ENCODE data around the gene SLC30A10.

Gene SLC30A10

DNA sequence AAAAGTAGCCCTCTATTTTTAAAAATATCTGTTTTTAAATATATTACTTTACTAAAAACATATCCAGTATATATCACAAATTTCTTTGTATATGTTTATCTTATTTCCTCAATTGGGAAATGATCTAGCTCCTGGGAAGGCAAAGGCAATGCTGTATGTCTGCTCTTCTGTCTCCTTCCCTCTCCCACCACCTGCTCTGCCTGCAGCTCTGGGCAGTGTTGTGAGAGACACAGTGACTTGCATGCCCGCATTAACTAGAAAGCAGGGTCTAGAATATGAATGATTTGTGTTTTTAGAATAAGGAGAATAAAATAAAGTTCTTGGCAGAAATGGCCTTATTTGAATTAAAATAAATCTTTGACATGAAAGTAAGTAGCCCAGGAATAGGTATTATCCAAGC, 11.1 kb downstream of the SLC30A10 start:
- no peaks in the 10 kb centered on the region for H3K36me3 ChIP-seq
- H3K4me1 ChIP-seq, result no peaks in the 10 kb centered on the region
- no peaks in the 10 kb centered on the region for H3K9me3 ChIP-seq
- no peak overlapping the region for H3K4me3 ChIP-seq (ENCODE audit: low read depth, low read length)
- no peak for DNase-seq
- TF ChIP-seq, protein P1, sequence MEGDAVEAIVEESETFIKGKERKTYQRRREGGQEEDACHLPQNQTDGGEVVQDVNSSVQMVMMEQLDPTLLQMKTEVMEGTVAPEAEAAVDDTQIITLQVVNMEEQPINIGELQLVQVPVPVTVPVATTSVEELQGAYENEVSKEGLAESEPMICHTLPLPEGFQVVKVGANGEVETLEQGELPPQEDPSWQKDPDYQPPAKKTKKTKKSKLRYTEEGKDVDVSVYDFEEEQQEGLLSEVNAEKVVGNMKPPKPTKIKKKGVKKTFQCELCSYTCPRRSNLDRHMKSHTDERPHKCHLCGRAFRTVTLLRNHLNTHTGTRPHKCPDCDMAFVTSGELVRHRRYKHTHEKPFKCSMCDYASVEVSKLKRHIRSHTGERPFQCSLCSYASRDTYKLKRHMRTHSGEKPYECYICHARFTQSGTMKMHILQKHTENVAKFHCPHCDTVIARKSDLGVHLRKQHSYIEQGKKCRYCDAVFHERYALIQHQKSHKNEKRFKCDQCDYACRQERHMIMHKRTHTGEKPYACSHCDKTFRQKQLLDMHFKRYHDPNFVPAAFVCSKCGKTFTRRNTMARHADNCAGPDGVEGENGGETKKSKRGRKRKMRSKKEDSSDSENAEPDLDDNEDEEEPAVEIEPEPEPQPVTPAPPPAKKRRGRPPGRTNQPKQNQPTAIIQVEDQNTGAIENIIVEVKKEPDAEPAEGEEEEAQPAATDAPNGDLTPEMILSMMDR (IDR thresholded peaks at IDR 0.05; ENCODE audit: low read depth, low read length), result no peak
- peaks cover 10% of the 10 kb centered on the region; the same call in 1 of the 2 replicates for H3K27me3 ChIP-seq

DNA sequence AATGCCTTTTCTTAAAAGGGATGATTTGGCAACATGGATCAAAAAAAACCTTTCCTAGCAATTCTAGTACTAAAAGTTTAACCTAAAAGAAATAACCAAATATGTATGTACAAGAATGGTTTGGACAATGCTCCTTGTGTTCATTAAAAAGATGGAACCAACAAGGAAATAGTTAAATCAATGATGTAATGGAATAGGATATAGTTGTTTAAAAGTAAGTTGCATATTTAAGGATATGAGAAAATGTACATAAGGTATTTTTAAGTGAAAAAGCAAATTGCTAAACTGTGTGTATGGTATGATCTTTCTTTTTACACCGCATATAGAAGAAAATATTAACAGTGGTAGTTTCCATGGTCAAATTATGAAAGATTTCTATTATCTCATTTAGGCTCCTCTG, 12.1 kb downstream of the SLC30A10 start:
- TF ChIP-seq, protein P1 (IDR thresholded peaks at IDR 0.05; ENCODE audit: low read depth, low read length), result no peak
- Histone ChIP-seq H3K36me3 (no peaks in the 10 kb centered on the region), H3K27me3 (peaks cover 10% of the 10 kb centered on the region; the same call in 1 of the 2 replicates), H3K9me3 (no peaks in the 10 kb centered on the region), H3K4me1 (no peaks in the 10 kb centered on the region), H3K4me3 (ENCODE audit: low read depth, low read length) (no peak overlapping the region)
- DNase-seq, result no peak

DNA sequence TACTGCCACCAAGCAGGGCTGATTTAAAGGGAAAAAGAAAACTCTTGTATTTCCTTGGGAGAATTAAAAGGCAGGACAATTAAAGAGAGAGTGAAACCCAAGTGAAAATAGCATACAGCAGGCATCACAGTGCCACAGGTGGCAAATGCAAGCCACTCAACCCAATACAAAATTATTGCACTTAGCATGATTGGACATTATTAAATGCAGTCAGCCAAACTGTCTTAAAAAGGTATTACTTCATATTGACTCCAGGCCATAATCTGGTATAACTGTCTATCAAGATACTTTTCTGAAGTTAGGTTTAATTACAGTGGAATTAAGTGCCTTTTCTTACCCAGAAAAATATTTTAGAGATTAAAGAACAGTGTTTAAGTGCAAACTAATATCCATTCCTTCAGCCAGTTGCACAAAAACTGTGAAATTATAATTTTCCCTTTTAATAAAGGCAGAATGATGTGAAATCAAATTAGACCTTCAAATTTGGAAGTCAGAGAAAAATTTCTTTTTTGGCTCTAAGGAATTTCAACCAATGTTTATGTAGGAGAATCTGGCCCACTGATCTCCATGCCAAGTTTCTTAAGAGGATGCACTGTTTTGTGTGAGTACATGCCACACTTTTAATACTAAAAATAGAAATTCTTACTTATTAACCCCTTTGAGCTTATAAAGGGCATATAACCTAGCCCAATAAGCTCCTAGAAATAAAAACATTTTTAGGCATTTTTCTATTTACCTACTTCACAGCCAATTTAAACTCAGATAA, 15.2 kb downstream of the SLC30A10 start:
- H3K36me3 ChIP-seq, result no peaks in the 10 kb centered on the region
- TF ChIP-seq, protein P1 (IDR thresholded peaks at IDR 0.05; ENCODE audit: low read depth, low read length), result no peak
- H3K4me1 ChIP-seq, result no peaks in the 10 kb centered on the region
- no peak for DNase-seq
- peaks cover 10% of the 10 kb centered on the region for H3K27me3 ChIP-seq
- no peak overlapping the region for H3K4me3 ChIP-seq (ENCODE audit: low read depth, low read length)
- no peaks in the 10 kb centered on the region for H3K9me3 ChIP-seq

DNA sequence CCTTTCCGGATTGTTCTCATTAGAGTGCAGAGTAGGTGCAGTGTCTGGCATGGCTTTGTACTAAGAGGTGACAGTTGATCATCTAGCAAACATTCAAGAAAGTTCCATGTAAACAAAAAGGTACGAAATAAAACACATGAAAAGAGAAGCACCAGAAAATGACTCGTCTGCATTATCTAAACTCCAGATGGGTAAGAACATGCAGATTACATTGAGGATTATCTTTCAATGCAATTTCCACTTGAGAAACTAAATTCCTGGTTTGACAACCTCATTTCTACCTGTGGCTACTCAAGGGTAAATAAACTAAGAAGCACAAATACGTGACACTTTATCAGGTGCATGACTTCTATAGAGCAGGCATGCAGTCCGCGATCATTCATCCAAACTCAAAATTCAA, 17.6 kb downstream of the SLC30A10 start:
- H3K27me3 ChIP-seq, result peaks cover 6% of the 10 kb centered on the region
- no peak for DNase-seq

DNA sequence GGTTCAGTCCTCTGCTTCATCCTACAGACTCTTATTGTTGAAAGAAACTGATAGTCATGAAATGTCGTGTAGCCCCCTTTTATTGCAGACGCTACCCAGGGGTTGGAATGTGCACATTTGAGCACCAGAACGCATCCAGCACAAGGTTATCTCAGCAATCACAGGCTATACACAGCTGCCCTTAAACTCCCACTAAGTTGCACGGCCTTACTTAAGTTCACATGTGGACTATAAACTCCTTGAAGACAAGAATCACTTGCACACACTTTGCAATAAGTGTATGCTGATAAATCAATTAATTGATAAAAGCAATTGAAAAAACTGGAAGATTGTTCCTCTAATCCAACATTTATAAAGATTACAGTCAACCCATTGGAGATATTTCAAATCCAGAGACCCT, 18.9 kb downstream of the SLC30A10 start:
- TF ChIP-seq, protein P1 (IDR thresholded peaks at IDR 0.05; ENCODE audit: low read depth, low read length), result no peak
- H3K4me1 ChIP-seq, result no peaks in the 10 kb centered on the region
- H3K36me3 ChIP-seq, result no peaks in the 10 kb centered on the region
- no peaks in the 10 kb centered on the region; the same call in none of the 2 replicates for H3K27me3 ChIP-seq
- H3K4me3 ChIP-seq (ENCODE audit: low read depth, low read length), result no peak overlapping the region
- DNase-seq, result no peak
- H3K9me3 ChIP-seq, result no peaks in the 10 kb centered on the region

More for the DNA sequence above, 17.6 kb downstream of the SLC30A10 start:
- Histone ChIP-seq H3K4me1 (no peaks in the 10 kb centered on the region), H3K36me3 (no peaks in the 10 kb centered on the region), H3K4me3 (ENCODE audit: low read depth, low read length) (no peak overlapping the region), H3K9me3 (no peaks in the 10 kb centered on the region)
- TF ChIP-seq, protein P1 (IDR thresholded peaks at IDR 0.05; ENCODE audit: low read depth, low read length), result no peak

DNA sequence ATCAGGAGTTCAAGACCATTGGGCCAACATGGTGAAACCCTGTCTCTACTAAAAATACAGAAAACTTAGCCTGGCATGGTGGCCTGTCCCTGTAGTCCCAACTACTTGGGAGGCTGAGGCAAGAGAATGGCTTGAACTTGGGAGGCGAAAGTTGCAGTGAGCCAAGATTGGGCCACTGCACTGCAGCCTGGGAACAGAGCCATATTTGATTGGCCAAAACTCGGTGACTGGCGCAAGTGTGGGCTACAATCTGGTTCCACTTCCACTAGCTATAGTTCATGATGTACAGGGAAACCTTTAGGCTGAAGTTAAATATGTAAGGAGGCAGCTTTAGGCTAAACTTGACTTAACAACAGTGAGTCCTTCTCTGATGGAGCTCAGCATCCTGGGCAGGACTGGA, 20.2 kb downstream of the SLC30A10 start:
- Histone ChIP-seq H3K9me3 (no peaks in the 10 kb centered on the region), H3K27me3 (no peaks in the 10 kb centered on the region; the same call in none of the 2 replicates), H3K36me3 (no peaks in the 10 kb centered on the region), H3K4me1 (no peaks in the 10 kb centered on the region), H3K4me3 (ENCODE audit: low read depth, low read length) (no peak overlapping the region)
- no peak for DNase-seq
- TF ChIP-seq, protein P1 (IDR thresholded peaks at IDR 0.05; ENCODE audit: low read depth, low read length), result no peak

Data from BE2C (cell line).